Progenitor cell of endocrine pancreas (in vitro differentiated cells): ENCODE results near the gene SEMA3C. TPM values are rescaled to one million over a fixed set of nuclear protein-coding genes. Genes with fewer than 3 reads are reported as not detected.

Experiments used
- DNase-seq: peaks from one replicate; pipeline ENCODE4 v3.0.0; 2021; ENCODE audit warnings: low spot score; ENCODE audit not compliant: unreplicated experiment
- H3K27ac Mint-ChIP-seq: 2 replicates; pipeline ENCODE4 v1.8.0; 2021; ENCODE audit warnings: mild to moderate bottlenecking, moderate library complexity, mixed read lengths
- H3K27me3 Mint-ChIP-seq: 2 replicates; pipeline ENCODE4 v1.8.0; 2021; ENCODE audit warnings: mixed read lengths
- H3K36me3 Mint-ChIP-seq: 2 replicates; pipeline ENCODE4 v1.8.0; 2022; ENCODE audit warnings: mixed read lengths; ENCODE audit not compliant: insufficient read depth
- H3K4me1 Mint-ChIP-seq: 2 replicates; pipeline ENCODE4 v1.8.0; 2021; ENCODE audit warnings: low read depth, mixed read lengths
- H3K4me3 Mint-ChIP-seq: 2 replicates; pipeline ENCODE4 v1.8.0; 2021; ENCODE audit warnings: low read depth, mild to moderate bottlenecking, moderate library complexity, mixed read lengths
- H3K9me3 Mint-ChIP-seq: 2 replicates; pipeline ENCODE4 v1.8.0; 2021; ENCODE audit warnings: low read depth, mixed read lengths
- total RNA-seq: library from RNA; stranded (reverse); gene quantifications from 2 replicates; pipeline ENCODE4 v1.2.1, GENCODE V29; 2021
- TF ChIP-seq, protein P1 (sequence below): fragments of 200-600 bp; sonication (generic); IDR thresholded peaks from one replicate; pipeline ENCODE4 v1.5.0; 2021; ENCODE audit warnings: antibody characterized with exemption, mild to moderate bottlenecking; ENCODE audit not compliant: unreplicated experiment

Gene SEMA3C
- total RNA-seq, 1 donor from 2014 or later, result 136 TPM

DNA sequence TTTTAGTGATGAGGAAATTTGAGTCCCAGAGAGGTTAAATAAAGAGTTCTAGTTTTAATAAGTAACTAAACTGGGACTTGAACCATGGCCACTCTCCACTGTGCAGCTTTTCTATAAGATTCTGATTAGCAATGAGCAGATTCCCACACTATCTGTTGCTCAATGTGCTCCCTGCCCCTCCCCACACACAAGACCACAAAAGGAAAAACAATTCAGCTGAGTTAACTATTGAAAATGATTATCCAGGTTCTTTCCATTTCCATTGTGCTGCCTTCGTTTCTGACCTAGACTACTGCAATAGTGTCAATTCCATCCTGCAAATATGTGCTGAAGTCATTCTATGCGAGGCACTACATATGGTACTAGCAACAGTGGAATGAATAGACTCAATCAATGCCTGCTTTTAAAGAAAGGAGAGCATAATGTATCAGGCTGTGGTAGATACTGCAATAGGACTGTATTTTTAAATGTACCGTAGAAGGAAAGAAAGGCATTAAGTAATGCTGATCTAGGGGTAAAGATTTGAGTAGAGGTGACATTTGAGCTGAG is 97.0 kb downstream of the SEMA3C start:
- no peaks in the 10 kb centered on the region for H3K9me3 Mint-ChIP-seq
- no peak overlapping the region for H3K4me3 Mint-ChIP-seq
- TF ChIP-seq, protein P1, sequence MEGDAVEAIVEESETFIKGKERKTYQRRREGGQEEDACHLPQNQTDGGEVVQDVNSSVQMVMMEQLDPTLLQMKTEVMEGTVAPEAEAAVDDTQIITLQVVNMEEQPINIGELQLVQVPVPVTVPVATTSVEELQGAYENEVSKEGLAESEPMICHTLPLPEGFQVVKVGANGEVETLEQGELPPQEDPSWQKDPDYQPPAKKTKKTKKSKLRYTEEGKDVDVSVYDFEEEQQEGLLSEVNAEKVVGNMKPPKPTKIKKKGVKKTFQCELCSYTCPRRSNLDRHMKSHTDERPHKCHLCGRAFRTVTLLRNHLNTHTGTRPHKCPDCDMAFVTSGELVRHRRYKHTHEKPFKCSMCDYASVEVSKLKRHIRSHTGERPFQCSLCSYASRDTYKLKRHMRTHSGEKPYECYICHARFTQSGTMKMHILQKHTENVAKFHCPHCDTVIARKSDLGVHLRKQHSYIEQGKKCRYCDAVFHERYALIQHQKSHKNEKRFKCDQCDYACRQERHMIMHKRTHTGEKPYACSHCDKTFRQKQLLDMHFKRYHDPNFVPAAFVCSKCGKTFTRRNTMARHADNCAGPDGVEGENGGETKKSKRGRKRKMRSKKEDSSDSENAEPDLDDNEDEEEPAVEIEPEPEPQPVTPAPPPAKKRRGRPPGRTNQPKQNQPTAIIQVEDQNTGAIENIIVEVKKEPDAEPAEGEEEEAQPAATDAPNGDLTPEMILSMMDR, result no peak
- H3K36me3 Mint-ChIP-seq, result peaks cover 15% of the 10 kb centered on the region
- H3K27ac Mint-ChIP-seq, result peak overlapping the region; percentile 95
- no peaks in the 10 kb centered on the region for H3K27me3 Mint-ChIP-seq
- peaks cover 55% of the 10 kb centered on the region for H3K4me1 Mint-ChIP-seq
- no peak for DNase-seq

DNA sequence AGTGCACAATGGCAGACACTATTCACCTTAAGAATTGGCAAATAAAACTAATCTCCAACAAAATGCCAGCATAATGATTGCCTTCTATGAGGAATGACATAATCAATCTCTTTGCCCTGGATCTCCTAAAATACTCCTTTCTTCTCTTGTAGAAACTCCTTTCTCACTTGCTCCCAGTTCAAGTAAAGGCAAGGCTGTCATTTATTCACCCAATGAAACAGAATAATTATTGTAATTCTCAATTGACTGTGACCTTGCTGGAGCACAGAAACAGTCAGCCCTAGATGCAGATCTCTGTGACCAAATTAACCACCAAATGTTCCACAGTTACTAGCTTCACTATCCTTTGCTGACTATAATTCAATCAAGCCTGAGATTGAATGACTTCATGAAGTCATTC is 99.3 kb downstream of the SEMA3C start:
- Mint-ChIP-seq H3K4me1 (peaks cover 56% of the 10 kb centered on the region), H3K9me3 (peaks cover 7% of the 10 kb centered on the region), H3K4me3 (peak overlapping the region; percentile 35), H3K27ac (peak overlapping the region; percentile 92), H3K36me3 (peaks cover 19% of the 10 kb centered on the region), H3K27me3 (no peaks in the 10 kb centered on the region)
- DNase-seq, result no peak
- TF ChIP-seq, protein P1, result no peak

DNA sequence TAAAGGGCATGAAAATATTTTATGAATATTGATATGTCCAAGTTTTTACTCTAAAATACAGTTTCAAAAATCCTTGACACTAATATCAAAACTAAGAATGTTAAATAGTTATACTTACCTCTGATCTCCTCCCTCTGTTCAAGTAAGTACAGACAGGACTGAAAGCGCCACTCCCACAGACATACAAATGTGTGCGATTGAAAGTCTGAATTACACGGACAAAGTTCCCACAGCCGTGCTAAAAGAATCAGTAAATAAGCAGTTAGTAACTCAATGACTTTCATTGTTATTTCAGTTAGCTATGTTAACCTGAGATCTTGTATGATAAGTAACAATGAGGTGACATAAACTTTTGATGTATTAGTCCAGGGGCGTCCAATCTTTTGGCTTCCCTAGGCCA is 100.7 kb downstream of the SEMA3C start:
- Mint-ChIP-seq H3K9me3 (peaks cover 14% of the 10 kb centered on the region), H3K36me3 (peaks cover 29% of the 10 kb centered on the region), H3K27ac (peak overlapping the region; percentile 87), H3K4me3 (peak overlapping the region; percentile 66), H3K27me3 (no peaks in the 10 kb centered on the region), H3K4me1 (peaks cover 51% of the 10 kb centered on the region)
- DNase-seq, result no peak
- TF ChIP-seq, protein P1, result no peak

DNA sequence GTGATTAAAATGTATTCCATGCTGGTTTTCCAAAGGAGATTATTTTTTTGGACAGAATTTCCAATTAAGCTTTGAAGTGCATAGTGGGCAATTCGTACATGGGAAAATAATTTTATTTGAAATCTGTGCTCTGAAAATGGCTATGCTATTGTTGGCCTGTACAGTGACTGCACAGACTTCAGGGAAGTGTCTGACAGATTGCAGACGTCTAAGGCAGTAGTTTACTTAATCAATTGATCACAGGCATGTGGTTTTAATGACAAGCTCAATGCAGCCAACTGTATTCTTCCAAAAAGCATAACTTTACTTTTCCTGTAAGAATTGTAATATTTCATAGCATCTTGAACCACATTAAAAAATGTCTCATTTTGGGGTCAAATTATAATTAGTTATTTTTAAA is 102.0 kb downstream of the SEMA3C start:
- H3K36me3 Mint-ChIP-seq, result peaks cover 38% of the 10 kb centered on the region
- H3K4me1 Mint-ChIP-seq, result peaks cover 43% of the 10 kb centered on the region
- no peaks in the 10 kb centered on the region for H3K27me3 Mint-ChIP-seq
- no peak for DNase-seq
- H3K4me3 Mint-ChIP-seq, result peak overlapping the region; percentile 57
- TF ChIP-seq, protein P1, result no peak
- H3K27ac Mint-ChIP-seq, result peak overlapping the region; percentile 67
- peaks cover 14% of the 10 kb centered on the region for H3K9me3 Mint-ChIP-seq

DNA sequence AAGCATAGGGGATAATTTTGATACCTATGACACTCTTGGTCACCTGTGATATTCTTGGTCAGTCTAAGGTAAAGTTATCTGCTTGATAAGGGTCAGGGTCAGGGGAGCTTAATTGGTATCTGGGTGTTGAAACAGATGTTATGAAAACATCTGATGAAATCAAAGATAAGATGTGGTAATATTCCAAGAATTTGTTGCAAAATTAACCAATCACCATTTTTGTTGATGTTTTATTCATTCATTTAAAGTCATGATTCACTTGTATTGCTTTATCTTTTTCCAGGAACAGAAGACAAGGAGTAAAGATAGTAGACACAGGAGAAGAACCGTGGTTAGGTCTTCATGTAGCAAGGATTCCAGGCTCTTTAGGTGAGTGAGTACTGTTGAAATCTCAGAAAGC is 103.1 kb downstream of the SEMA3C start:
- TF ChIP-seq, protein P1, result no peak
- peak overlapping the region; percentile 7 for H3K27ac Mint-ChIP-seq
- H3K27me3 Mint-ChIP-seq, result no peaks in the 10 kb centered on the region
- H3K36me3 Mint-ChIP-seq, result peaks cover 43% of the 10 kb centered on the region
- peaks cover 15% of the 10 kb centered on the region for H3K9me3 Mint-ChIP-seq
- no peak for DNase-seq
- peak overlapping the region; percentile 44 for H3K4me3 Mint-ChIP-seq
- peaks cover 36% of the 10 kb centered on the region for H3K4me1 Mint-ChIP-seq
